Spleen (tissue), 11 donors: ENCODE data around the gene TDRD7. TPM values are rescaled to one million over a fixed set of nuclear protein-coding genes. Genes with fewer than 3 reads are reported as not detected.

Source experiments
- DNase-seq: peaks from one replicate; pipeline ENCODE4 v3.0.0-alpha.2; 2020
- H3K27ac ChIP-seq, 8 donors: fragments of 200-600 bp; sonication (generic) in 7 of 8; 1 replicate in 4 of 8; 2 replicates in 4 of 8; pipeline versions ENCODE4 v1.5.0 to v1.8.0; 2016 to 2021; ENCODE audit warnings: inconsistent platforms in 4 of 8, mild to moderate bottlenecking in 4 of 8, moderate library complexity in 1 of 8
- H3K27me3 ChIP-seq, 7 donors: fragments of 200-600 bp; sonication (generic) in 6 of 7; replicated peaks in 1 of 7; 1 replicate in 4 of 7; 2 replicates in 3 of 7; pipeline versions ENCODE4 v1.5.0 to v1.8.0; 2016 to 2021; ENCODE audit warnings: inconsistent platforms in 3 of 7, mild to moderate bottlenecking in 1 of 7
- H3K36me3 ChIP-seq, 6 donors: fragments of 200-600 bp; sonication (generic) in 5 of 6; 1 replicate in 4 of 6; 2 replicates in 2 of 6; pipeline versions ENCODE4 v1.5.0 to v1.8.0; 2016 to 2021; ENCODE audit warnings: inconsistent platforms in 2 of 6
- H3K4me1 ChIP-seq, 6 donors: fragments of 200-600 bp; sonication (generic) in 5 of 6; 1 replicate in 3 of 6; 2 replicates in 3 of 6; pipeline versions ENCODE4 v1.5.0 to v1.8.0; 2016 to 2021; ENCODE audit warnings: inconsistent platforms in 3 of 6
- H3K4me3 ChIP-seq, 8 donors: fragments of 200-600 bp; sonication (generic) in 7 of 8; 1 replicate in 4 of 8; 2 replicates in 4 of 8; pipeline versions ENCODE4 v1.5.0 to v1.8.0; 2016 to 2021; ENCODE audit warnings: inconsistent platforms in 4 of 8, mild to moderate bottlenecking in 4 of 8, moderate library complexity in 2 of 8
- H3K9me3 ChIP-seq, 8 donors: fragments of 200-600 bp; sonication (generic) in 7 of 8; 1 replicate in 4 of 8; 2 replicates in 4 of 8; pipeline versions ENCODE4 v1.5.0 to v1.8.0; 2016 to 2021; ENCODE audit warnings: inconsistent platforms in 4 of 8
- CTCF ChIP-seq, 11 experiments: fragments of 200-600 bp in 7 of 11; fragments of 450-650 bp in 4 of 11; sonication (generic) in 4 of 11; IDR thresholded peaks in 8 of 11; conservative IDR thresholded peaks in 3 of 11; 1 replicate in 7 of 11; 2 replicates in 4 of 11; pipeline versions ENCODE4 v1.4.0 to v1.8.0; 2016 to 2021; ENCODE audit warnings: antibody characterized with exemption in 11 of 11, inconsistent platforms in 4 of 11, mild to moderate bottlenecking in 1 of 11
- POLR2A ChIP-seq, 3 donors: fragments of 450-650 bp; IDR thresholded peaks; one replicate each; pipeline ENCODE4 v1.5.1; 2017; ENCODE audit warnings: antibody characterized with exemption in 3 of 3, mild to moderate bottlenecking in 1 of 3
- POLR2AphosphoS5 ChIP-seq, 3 donors: sonication (generic); formaldehyde crosslinking; IDR thresholded peaks; one replicate each; pipeline ENCODE4 v1.5.1; 2017; ENCODE audit warnings: antibody characterized with exemption in 3 of 3
- WGBS, 5 donors: extraction: QIAGEN DNeasy Blood & Tissue Kit in 3 of 5; methylation state at CpG; one replicate each; pipeline versions ENCODE4 v1.1.5 to v1.1.7; 2013 to 2018; 5-methylcytosine and 5-hydroxymethylcytosine counted together
- intact Hi-C: fragments of 100-400 bp; cut with DNase I; formaldehyde crosslinking; loops from one replicate; pipeline ENCODE4 v1.15.0; 2023; ENCODE audit warnings: low total_unique reads
- polyA plus RNA-seq, 3 donors: library from polyadenylated mRNA; stranded (reverse); fragments of 200-250 nt; gene quantifications; one replicate each; pipeline ENCODE4 v1.2.1, GENCODE V29; 2013
- total RNA-seq, 7 donors: library from RNA; depleted of rRNA in 3 of 7; stranded (reverse); fragments of >200 nt in 3 of 7; fragmentation: NEBNext Ultra II Directional in 4 of 7; extraction: Animal tissue kit (Norgen Biotek cat#: 25700) in 4 of 7; gene quantifications; one replicate each; pipeline versions ENCODE4 v1.1.0 to v1.2.1, GENCODE V29; 2016 to 2021
- donor health status: healthy with polysubstance abuse.
- donor health status: DM: no; HTN: no; CAD: no; lungs with moderate emphysema.
- donor health status: DM: no; HTN: no; CAD: no.
- donor health status: Bipolar disorder and iron deficiency.
- donor health status: healthy.
- donor health status: DM: no; HTN: no; CAD: no.
- donor health status: DM: yes; HTN: yes; CAD: no.

Gene TDRD7
- total and polyA plus RNA-seq, 10 donors, result 6.4 to 18.7 (median 15.3) TPM

- Histone ChIP-seq H3K27ac (no peak overlapping the region), H3K36me3 (no peaks in the 10 kb centered on the region), H3K27me3 (peaks cover 0 to 34% (median 6%) of the 10 kb centered on the region in 7 donors), H3K4me1 (no peaks in the 10 kb centered on the region), H3K4me3 (no peak overlapping the region), H3K9me3 (no peaks in the 10 kb centered on the region)
- WGBS, 5 donors, result 65 to 80% (median 73%) methylated on average over 4 of the region's 4 CpGs
- intact Hi-C loops, result no loop called here
- DNase-seq, result no peak
- no peak for TF ChIP-seq CTCF (IDR thresholded peaks at IDR 0.05 in 8 of 11, conservative IDR thresholded peaks at IDR 0.05 in 3 of 11)
- no peak for TF ChIP-seq POLR2AphosphoS5 (IDR thresholded peaks at IDR 0.05)
- TF ChIP-seq POLR2A (IDR thresholded peaks at IDR 0.05), result no peak
Observed at GRCh38 chr9:97508852-97509251, 97.0 kb downstream of the TDRD7 start.

GRCh38 chr9:97510797-97511654 lies 99.1 kb downstream of the TDRD7 start:
- H3K9me3 ChIP-seq, result no peaks in the 10 kb centered on the region
- no peak overlapping the region for H3K4me3 ChIP-seq
- H3K36me3 ChIP-seq, result no peaks in the 10 kb centered on the region
- WGBS, 5 donors, result 74 to 85% (median 79%) methylated on average over 10 of the region's 10 CpGs
- no peak for DNase-seq
- H3K4me1 ChIP-seq, result no peaks in the 10 kb centered on the region
- intact Hi-C loops, result no loop called here
- H3K27me3 ChIP-seq, result peaks cover 0 to 19% (median 0%) of the 10 kb centered on the region in 7 donors
- no peak for TF ChIP-seq CTCF (IDR thresholded peaks at IDR 0.05 in 8 of 11, conservative IDR thresholded peaks at IDR 0.05 in 3 of 11)
- TF ChIP-seq POLR2A (IDR thresholded peaks at IDR 0.05), result no peak
- no peak for TF ChIP-seq POLR2AphosphoS5 (IDR thresholded peaks at IDR 0.05)
- H3K27ac ChIP-seq, result no peak overlapping the region

GRCh38 chr9:97511655-97512427 lies 99.9 kb downstream of the TDRD7 start:
- Histone ChIP-seq H3K27me3 (peaks cover 0 to 19% (median 0%) of the 10 kb centered on the region in 7 donors), H3K9me3 (no peaks in the 10 kb centered on the region), H3K4me3 (no peak overlapping the region), H3K27ac (no peak overlapping the region), H3K36me3 (no peaks in the 10 kb centered on the region), H3K4me1 (no peaks in the 10 kb centered on the region)
- intact Hi-C loops, result no loop called here
- TF ChIP-seq CTCF (IDR thresholded peaks at IDR 0.05 in 8 of 11, conservative IDR thresholded peaks at IDR 0.05 in 3 of 11) (no peak), POLR2A (IDR thresholded peaks at IDR 0.05) (no peak), POLR2AphosphoS5 (IDR thresholded peaks at IDR 0.05) (no peak)
- no peak for DNase-seq
- 84 to 91% (median 85%) methylated on average over 6 of the region's 6 CpGs for WGBS, 5 donors
